GM12878 (cell line): ENCODE data around the gene TTC16. TPM values are rescaled to one million over a fixed set of nuclear protein-coding genes. Genes with fewer than 3 reads are reported as not detected.

ENCODE experiments used
- ATAC-seq: fragments of 200-7000 bp; cut with Tn5 transposase; 3 replicates; pipeline ENCODE4 v1.9.1; 2020; ENCODE audit warnings: mild to moderate bottlenecking, moderate library complexity
- BruUV-seq: library from RNA; stranded (reverse); fragments of 400-500 nt; replicated peaks from 2 replicates; lab custom pipeline; 2021; lab: Mats Ljungman, UMichigan
- CTCF ChIA-PET: fragments of 300-600 bp; sonication (Branson Sonifier 250); formaldehyde crosslinking; extraction: SDS; loops from one replicate; lab custom pipeline; 2021; ENCODE audit warnings: inconsistent platforms; lab: Yijun Ruan, JAX
- POLR2A ChIA-PET: fragments of 350-600 bp; formaldehyde crosslinking; extraction: SDS; loops from one replicate; lab custom pipeline; 2021; ENCODE audit warnings: inconsistent platforms; lab: Charles Lee
- RAD21 ChIA-PET: fragments of 300-600 bp; sonication (Branson Sonifier 250); formaldehyde crosslinking; loops from one replicate; lab custom pipeline; 2023; ENCODE audit warnings: antibody characterized with exemption; ENCODE audit not compliant: unreplicated experiment; lab: Charles Lee
- SMC1A ChIA-PET: fragments of 300-600 bp; sonication (Branson Sonifier 250); formaldehyde crosslinking; loops from one replicate; lab custom pipeline; 2023; ENCODE audit not compliant: unreplicated experiment, uncharacterized antibody; lab: Charles Lee
- DNase-seq: peaks from one replicate; pipeline ENCODE4 v3.0.0-alpha.2; 2011; ENCODE audit warnings: low read depth, low spot score
- FAIRE-seq: peaks from 3 replicates; lab custom pipeline; 2011; peaks lifted over from hg19 to GRCh38; lab: Jason Lieb, UNC
- H2AFZ ChIP-seq: 2 replicates; pipeline ENCODE4 v1.6.0; 2011; ENCODE audit warnings: low read depth, low read length, control low read depth; ENCODE audit not compliant: control insufficient read depth
- H3K27ac ChIP-seq: 2 replicates; pipeline ENCODE4 v1.5.1; 2011; ENCODE audit warnings: control low read depth; ENCODE audit not compliant: control insufficient read depth, insufficient read depth
- H3K27me3 ChIP-seq, 2 experiments: replicated peaks in 1 of 2; 2 replicates each; pipeline versions ENCODE4 v1.6.0 to v1.6.1; 2011; ENCODE audit warnings: low read length in 1 of 2; ENCODE audit not compliant: control insufficient read depth in 2 of 2, insufficient read depth in 2 of 2
- H3K36me3 ChIP-seq, 2 experiments: 2 replicates each; pipeline ENCODE4 v1.5.1; 2011; ENCODE audit warnings: low read length in 1 of 2; ENCODE audit not compliant: control insufficient read depth in 2 of 2, insufficient read depth in 2 of 2
- H3K4me1 ChIP-seq: 2 replicates; pipeline ENCODE4 v1.6.1; 2011; ENCODE audit warnings: mild to moderate bottlenecking, low read length, moderate library complexity, mixed read lengths; ENCODE audit not compliant: control insufficient read depth, insufficient read depth
- H3K4me2 ChIP-seq: 2 replicates; pipeline ENCODE4 v1.6.0; 2011; ENCODE audit warnings: control low read depth; ENCODE audit not compliant: control insufficient read depth, insufficient read depth
- H3K4me3 ChIP-seq: fragments of 200-600 bp; sonication (generic); 2 replicates; pipeline ENCODE4 v1.5.1; 2016
- H3K79me2 ChIP-seq: 2 replicates; pipeline ENCODE4 v1.6.0; 2011; ENCODE audit warnings: low read length; ENCODE audit not compliant: control insufficient read depth, insufficient read depth
- H3K9ac ChIP-seq: 2 replicates; pipeline ENCODE4 v1.8.0; 2011; ENCODE audit warnings: low read length, control low read depth, mixed read lengths; ENCODE audit not compliant: control insufficient read depth, insufficient read depth
- H3K9me3 ChIP-seq: replicated peaks from 3 replicates; pipeline ENCODE4 v1.5.1; 2011; ENCODE audit warnings: mild to moderate bottlenecking, low read length; ENCODE audit not compliant: control insufficient read depth, insufficient read depth
- H4K20me1 ChIP-seq: 2 replicates; pipeline ENCODE4 v1.6.0; 2011; ENCODE audit not compliant: control insufficient read depth, insufficient read depth
- E4F1 ChIP-seq: fragments of 450-650 bp; IDR thresholded peaks from 2 replicates; pipeline ENCODE4 v1.6.1; 2018; ENCODE audit warnings: borderline replicate concordance, mild to moderate bottlenecking; ENCODE audit not compliant: partially characterized antibody
- EP300 ChIP-seq, 2 experiments: fragments of 150-350 bp in 1 of 2; IDR thresholded peaks; 2 replicates each; pipeline ENCODE4 v1.6.1; 2011 to 2012; ENCODE audit warnings: low read depth in 2 of 2, low read length in 2 of 2, borderline replicate concordance in 1 of 2, improper control_type of control experiment in 1 of 2, inconsistent platforms in 1 of 2; ENCODE audit not compliant: control insufficient read depth in 1 of 2
- HDGF ChIP-seq: fragments of 450-650 bp; IDR thresholded peaks from 2 replicates; pipeline ENCODE4 v1.6.1; 2016; ENCODE audit warnings: antibody characterized with exemption
- KAT2A ChIP-seq: conservative IDR thresholded peaks from 2 replicates; pipeline ENCODE4 v1.6.1; 2011; ENCODE audit warnings: low read depth, low read length; ENCODE audit not compliant: control insufficient read depth
- NKRF ChIP-seq: fragments of 450-650 bp; conservative IDR thresholded peaks from 2 replicates; pipeline ENCODE4 v1.6.1; 2017; ENCODE audit warnings: mild to moderate bottlenecking, moderate library complexity
- RUNX3 ChIP-seq: IDR thresholded peaks from 2 replicates; pipeline ENCODE4 v1.6.1; 2012; ENCODE audit warnings: low read length, inconsistent platforms
- SMC3 ChIP-seq: IDR thresholded peaks from 2 replicates; pipeline ENCODE4 v1.6.1; 2011; ENCODE audit warnings: low read length, improper control_type of control experiment, borderline replicate concordance
- WGBS: methylation state at CpG from one replicate; pipeline ENCODE4 v1.1.6; 2016; ENCODE audit warnings: low lambda C conversion rate; ENCODE audit not compliant: insufficient replicate concordance, insufficient coverage; ENCODE audit errors: missing lambda C conversion rate; 5-methylcytosine and 5-hydroxymethylcytosine counted together
- in situ Hi-C: fragments of 300-500 bp; cut with MboI; formaldehyde crosslinking; loops from 9 replicates; pipeline ENCODE4 v1.14.3; 2018; ENCODE audit warnings: mixed read lengths
- intact Hi-C: fragments of 100-400 bp; cut with micrococcal nuclease; formaldehyde crosslinking; loops from one replicate; pipeline ENCODE4 v1.14.2; 2022; ENCODE audit not compliant: unreplicated experiment
- polyA plus RNA-seq, 11 experiments: library from polyadenylated mRNA; depleted of rRNA in 4 of 11; unstranded in 6 of 11; stranded (reverse) in 5 of 11; fragments of >200 nt; fragmentation: Nextera tagmentation in 4 of 11; fragmentation: Illumina TruSeq in 1 of 11; extraction: Ambion mirVana in 4 of 11; extraction: Trizol in 1 of 11; gene quantifications; 1 replicate in 1 of 11; 2 replicates in 10 of 11; pipeline versions ENCODE4 v1.2.1 to v1.2.3, GENCODE V29; 2011 to 2016; ENCODE audit warnings: inconsistent platforms in 2 of 11, missing spikeins in 2 of 11, low read depth in 1 of 11
- total RNA-seq, 4 experiments: library from RNA; depleted of rRNA in 3 of 4; stranded (reverse); fragments of >200 nt in 3 of 4; fragmentation: Illumina TruSeq in 1 of 4; extraction: Trizol in 1 of 4; gene quantifications; 2 replicates each; pipeline versions ENCODE4 v1.2.1 to v1.2.3, GENCODE V29; 2013 to 2021
- TF ChIP-seq, protein P1 (sequence below): fragments of 450-650 bp; IDR thresholded peaks from 2 replicates; pipeline ENCODE4 v1.6.1; 2017; ENCODE audit warnings: mild to moderate bottlenecking, moderate library complexity

TTC16 gene
- total and polyA plus RNA-seq, 10 of the 15 experiments (the other 5 are each of a cell fraction or from before 2014, with no cell fraction given), result 0.03 TPM; not detected in 9

DNA sequence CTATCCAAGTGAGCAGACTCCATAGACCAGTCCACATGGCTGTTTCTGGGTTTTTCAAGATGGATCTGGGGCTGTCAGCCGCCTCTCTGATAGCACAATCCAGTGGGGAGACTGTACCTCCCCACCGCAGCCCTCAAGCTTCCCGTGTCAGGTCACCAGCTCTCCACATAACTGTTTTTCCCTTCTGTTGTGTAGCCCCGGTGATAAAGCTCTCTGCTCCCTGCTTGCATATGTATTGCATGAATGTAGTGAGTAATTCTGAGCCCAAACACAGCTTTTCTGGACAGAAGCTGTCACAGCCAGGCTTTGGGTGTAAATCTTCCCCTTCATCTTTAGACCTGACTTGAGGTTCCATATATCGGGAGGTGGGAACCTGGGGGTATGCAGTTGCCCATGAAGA lies 32.2 kb upstream of the TTC16 start (continued):
- no peak for TF ChIP-seq E4F1
- no peak for TF ChIP-seq RUNX3
- no peak for TF ChIP-seq SMC3
- TF ChIP-seq HDGF, result no peak
- no peak for TF ChIP-seq EP300 (IDR thresholded peaks at IDR 0.05; ENCODE audit: borderline replicate concordance in 1 of 2, control insufficient read depth in 1 of 2, low read depth in 2 of 2, low read length in 2 of 2)

- no TSS peak for BruUV-seq
- H2AFZ ChIP-seq, result no peak overlapping the region
- no peaks in the 10 kb centered on the region for H3K36me3 ChIP-seq
- no peak overlapping the region for H3K4me3 ChIP-seq
- intact Hi-C loops (no loop called here), in situ Hi-C loops (no loop called here)
- H3K9me3 ChIP-seq, result no peaks in the 10 kb centered on the region
- no peak for ATAC-seq
- peaks cover 0 to 3% of the 10 kb centered on the region in 2 experiments; a peak in 3 of 4 replicates for H3K27me3 ChIP-seq
- H3K9ac ChIP-seq, result no peak overlapping the region
- H4K20me1 ChIP-seq, result no peaks in the 10 kb centered on the region
- H3K4me1 ChIP-seq, result no peaks in the 10 kb centered on the region
- ChIA-PET POLR2A (no interaction called here), RAD21 (no interaction called here), CTCF (interaction anchor here (1.2 kb wide), 1 partner anchor 12 kb away, joined by 3 read pairs; no protein-coding TSS in a partner anchor), SMC1A (interaction anchor here (1.1 kb wide), 1 partner anchor 48 kb away, joined by 3 read pairs; no protein-coding TSS in a partner anchor)
- 37% methylated on average over 4 of the region's 4 CpGs for WGBS
- H3K4me2 ChIP-seq, result no peak overlapping the region
- H3K79me2 ChIP-seq, result no peaks in the 10 kb centered on the region
- H3K27ac ChIP-seq, result no peak overlapping the region
- DNase-seq, result no peak
- no peak for FAIRE-seq
- TF ChIP-seq, protein P1, sequence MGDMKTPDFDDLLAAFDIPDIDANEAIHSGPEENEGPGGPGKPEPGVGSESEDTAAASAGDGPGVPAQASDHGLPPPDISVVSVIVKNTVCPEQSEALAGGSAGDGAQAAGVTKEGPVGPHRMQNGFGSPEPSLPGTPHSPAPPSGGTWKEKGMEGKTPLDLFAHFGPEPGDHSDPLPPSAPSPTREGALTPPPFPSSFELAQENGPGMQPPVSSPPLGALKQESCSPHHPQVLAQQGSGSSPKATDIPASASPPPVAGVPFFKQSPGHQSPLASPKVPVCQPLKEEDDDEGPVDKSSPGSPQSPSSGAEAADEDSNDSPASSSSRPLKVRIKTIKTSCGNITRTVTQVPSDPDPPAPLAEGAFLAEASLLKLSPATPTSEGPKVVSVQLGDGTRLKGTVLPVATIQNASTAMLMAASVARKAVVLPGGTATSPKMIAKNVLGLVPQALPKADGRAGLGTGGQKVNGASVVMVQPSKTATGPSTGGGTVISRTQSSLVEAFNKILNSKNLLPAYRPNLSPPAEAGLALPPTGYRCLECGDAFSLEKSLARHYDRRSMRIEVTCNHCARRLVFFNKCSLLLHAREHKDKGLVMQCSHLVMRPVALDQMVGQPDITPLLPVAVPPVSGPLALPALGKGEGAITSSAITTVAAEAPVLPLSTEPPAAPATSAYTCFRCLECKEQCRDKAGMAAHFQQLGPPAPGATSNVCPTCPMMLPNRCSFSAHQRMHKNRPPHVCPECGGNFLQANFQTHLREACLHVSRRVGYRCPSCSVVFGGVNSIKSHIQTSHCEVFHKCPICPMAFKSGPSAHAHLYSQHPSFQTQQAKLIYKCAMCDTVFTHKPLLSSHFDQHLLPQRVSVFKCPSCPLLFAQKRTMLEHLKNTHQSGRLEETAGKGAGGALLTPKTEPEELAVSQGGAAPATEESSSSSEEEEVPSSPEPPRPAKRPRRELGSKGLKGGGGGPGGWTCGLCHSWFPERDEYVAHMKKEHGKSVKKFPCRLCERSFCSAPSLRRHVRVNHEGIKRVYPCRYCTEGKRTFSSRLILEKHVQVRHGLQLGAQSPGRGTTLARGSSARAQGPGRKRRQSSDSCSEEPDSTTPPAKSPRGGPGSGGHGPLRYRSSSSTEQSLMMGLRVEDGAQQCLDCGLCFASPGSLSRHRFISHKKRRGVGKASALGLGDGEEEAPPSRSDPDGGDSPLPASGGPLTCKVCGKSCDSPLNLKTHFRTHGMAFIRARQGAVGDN, result no peak
- TF ChIP-seq KAT2A, result no peak
- TF ChIP-seq NKRF, result no peak
Observed at GRCh38 chr9:127684576-127684975, 31.3 kb upstream of the TTC16 start.
